ENCODE data around the gene MAP2.

- TF ChIP-seq EZH2 (IDR thresholded peaks at IDR 0.05; ENCODE audit: low read length, missing control alignments) = no peak
- TF ChIP-seq CTCF (conservative IDR thresholded peaks at IDR 0.05 in 1 of 2, IDR thresholded peaks at IDR 0.05 in 1 of 2; ENCODE audit: low read depth in 1 of 2, low read length in 2 of 2) = no peak
Observed at GRCh38 chr2:209713219-209713618, 289.4 kb downstream of the MAP2 start.
